ENCODE results near the gene PDILT. TPM values are rescaled to one million over a fixed set of nuclear protein-coding genes. Genes with fewer than 3 reads are reported as not detected.

The PDILT gene
- total and polyA plus RNA-seq, 2 of the 8 experiments (the other 6 are each of a cell fraction or from before 2014, with no cell fraction given) = not detected

DNA sequence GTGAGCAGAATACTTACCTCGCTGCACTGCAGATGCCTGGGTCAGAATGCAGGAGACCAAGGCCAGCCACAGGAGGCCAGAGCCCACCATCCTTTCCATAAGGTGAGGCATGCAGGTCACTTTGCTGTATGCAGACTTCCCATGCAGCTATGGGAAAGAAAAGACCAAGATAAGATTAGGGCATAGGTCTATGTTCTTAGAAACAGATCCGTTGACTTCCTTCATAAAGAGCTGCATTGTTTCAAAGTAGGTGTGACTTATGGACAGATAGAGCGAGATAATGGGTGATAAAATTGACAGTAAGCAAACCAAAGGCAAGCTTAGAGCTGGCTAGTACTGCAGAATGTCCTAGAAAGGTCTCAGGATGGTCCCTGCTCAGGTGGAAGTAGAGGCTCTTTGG is 78.2 kb downstream of the PDILT start:
- Histone ChIP-seq H3K27me3 (replicated peaks in 1 of 4; ENCODE audit: control insufficient read depth in 3 of 4, extremely low read depth in 1 of 4, insufficient read depth in 3 of 4, low read length in 3 of 4) (no peaks in the 10 kb centered on the region), H3K9me3 (ENCODE audit: insufficient read depth in 2 of 2, low read depth in 1 of 2, low read length in 1 of 2) (no peaks in the 10 kb centered on the region), H4K5ac (ENCODE audit: insufficient read length, low read depth, low read length) (no peak overlapping the region), H4K8ac (ENCODE audit: extremely low read depth, insufficient read depth, low read length) (no peak overlapping the region), H3K18ac (ENCODE audit: extremely low read depth, low read length) (no peak overlapping the region), H2BK12ac (ENCODE audit: low read depth, low read length) (no peak overlapping the region), H2BK5ac (ENCODE audit: low read depth, low read length) (no peak overlapping the region), H3K23ac (ENCODE audit: insufficient read length) (no peak overlapping the region), H2AFZ (ENCODE audit: low read length) (no peak overlapping the region), H3K27ac (ENCODE audit: low read depth, low read length) (no peak overlapping the region), H3K9ac (replicated peaks in 1 of 4; ENCODE audit: extremely low read depth in 1 of 4, low read depth in 3 of 4, low read length in 3 of 4) (no peak overlapping the region), H3K14ac (ENCODE audit: insufficient read length) (no peak overlapping the region), H3K79me2 (ENCODE audit: control insufficient read depth in 1 of 2, insufficient read depth in 2 of 2, low read length in 2 of 2) (no peaks in the 10 kb centered on the region), H3K4ac (replicated peaks; ENCODE audit: insufficient read length, low read depth, low read length) (no peak overlapping the region), H2BK120ac (replicated peaks; ENCODE audit: low read depth, low read length) (no peak overlapping the region), H3K56ac (replicated peaks; ENCODE audit: insufficient read length, low read depth, low read length) (no peak overlapping the region), H3K4me1 (replicated peaks in 1 of 4; ENCODE audit: control insufficient read depth in 3 of 4, insufficient read depth in 4 of 4, low read length in 3 of 4) (no peaks in the 10 kb centered on the region), H3K23me2 (ENCODE audit: low read depth, low read length) (no peaks in the 10 kb centered on the region; the same call in 1 of the 2 replicates), H4K20me1 (replicated peaks in 1 of 2; ENCODE audit: control insufficient read depth in 1 of 2, insufficient read depth in 2 of 2, low read length in 2 of 2) (no peaks in the 10 kb centered on the region), H3K79me1 (ENCODE audit: low read depth, low read length) (no peaks in the 10 kb centered on the region), H2BK20ac (ENCODE audit: low read length) (no peak overlapping the region), H3K4me3 (ENCODE audit: extremely low read depth in 1 of 4, insufficient read depth in 2 of 4, low read depth in 3 of 4, low read length in 4 of 4) (no peak overlapping the region), H2AK5ac (ENCODE audit: low read depth, low read length) (no peak overlapping the region), H3K4me2 (ENCODE audit: insufficient read depth in 1 of 2, low read depth in 2 of 2, low read length in 2 of 2) (no peak overlapping the region), H4K91ac (replicated peaks; ENCODE audit: insufficient read length, low read length) (no peak overlapping the region), H2BK15ac (ENCODE audit: low read length) (no peak overlapping the region), H3K36me3 (ENCODE audit: control insufficient read depth in 2 of 4, insufficient read depth in 4 of 4, low read length in 3 of 4) (no peaks in the 10 kb centered on the region)
- CTCF ChIA-PET (ENCODE audit: partially characterized antibody) = interaction anchor here (1.0 to 1.3 kb wide), 4 partner anchors 10 to 26 kb away, joined by 3 to 6 read pairs (median 4); no protein-coding TSS in a partner anchor
- FAIRE-seq = no peak
- POLR2A ChIA-PET (ENCODE audit: partially characterized antibody) = interaction anchor here (0.7 kb wide), 1 partner anchor 380 kb away, joined by 3 read pairs; no protein-coding TSS in a partner anchor
- no peak for DNase-seq (ENCODE audit: low read depth in 1 of 2, low spot score in 2 of 2)
- WGBS, 2 experiments (ENCODE audit: extremely low coverage in 1 of 2, insufficient coverage in 1 of 2, insufficient read length in 1 of 2, insufficient replicate concordance in 2 of 2, low coverage in 1 of 2, low lambda C conversion rate in 2 of 2, missing lambda C conversion rate in 1 of 2) = 79% methylated on average over 3 of the region's 3 CpGs; no CpG with 5 or more reads in 1 of the 2 experiments
- TF ChIP-seq, protein P1, sequence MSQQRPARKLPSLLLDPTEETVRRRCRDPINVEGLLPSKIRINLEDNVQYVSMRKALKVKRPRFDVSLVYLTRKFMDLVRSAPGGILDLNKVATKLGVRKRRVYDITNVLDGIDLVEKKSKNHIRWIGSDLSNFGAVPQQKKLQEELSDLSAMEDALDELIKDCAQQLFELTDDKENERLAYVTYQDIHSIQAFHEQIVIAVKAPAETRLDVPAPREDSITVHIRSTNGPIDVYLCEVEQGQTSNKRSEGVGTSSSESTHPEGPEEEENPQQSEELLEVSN (IDR thresholded peaks at IDR 0.05) = no peak
- TF ChIP-seq TCF12 (IDR thresholded peaks at IDR 0.05; ENCODE audit: low read depth, low read length) = no peak
- no peak for TF ChIP-seq SAP30 (IDR thresholded peaks at IDR 0.05; ENCODE audit: insufficient read depth, insufficient replicate concordance, low read length)
- no peak for TF ChIP-seq HDAC6 (IDR thresholded peaks at IDR 0.05; ENCODE audit: low read depth, low read length)
- no peak for TF ChIP-seq POLR2A (IDR thresholded peaks at IDR 0.05; ENCODE audit: control extremely low read depth in 1 of 2, low read depth in 2 of 2, low read length in 2 of 2)
- TF ChIP-seq EP300 (IDR thresholded peaks at IDR 0.05; ENCODE audit: borderline replicate concordance in 1 of 2, low read depth in 2 of 2, low read length in 2 of 2) = no peak
- TF ChIP-seq ASH2L (IDR thresholded peaks at IDR 0.05; ENCODE audit: low read length) = no peak
- TF ChIP-seq PHF8 (conservative IDR thresholded peaks at IDR 0.05; ENCODE audit: low read depth, low read length) = no peak
- no peak for TF ChIP-seq SRF (IDR thresholded peaks at IDR 0.05; ENCODE audit: low read depth, low read length)
- no peak for TF ChIP-seq JUND (IDR thresholded peaks at IDR 0.05; ENCODE audit: low read length)
- TF ChIP-seq NRF1 (IDR thresholded peaks at IDR 0.05; ENCODE audit: low read depth, low read length) = no peak
- TF ChIP-seq RAD21 (IDR thresholded peaks at IDR 0.05 in 1 of 2, conservative IDR thresholded peaks at IDR 0.05 in 1 of 2; ENCODE audit: low read depth in 2 of 2, low read length in 2 of 2) = no peak
- no peak for TF ChIP-seq RFX5 (IDR thresholded peaks at IDR 0.05; ENCODE audit: borderline replicate concordance, low read depth, low read length)
- no peak for TF ChIP-seq CHD2 (IDR thresholded peaks at IDR 0.05; ENCODE audit: low read length)

Measured in H1 (cell line).